Lower lobe of right lung (tissue), 2 donors: ENCODE measurements around the gene MAP4K3. TPM values are rescaled to one million over a fixed set of nuclear protein-coding genes. Genes with fewer than 3 reads are reported as not detected.

Experiments
- ATAC-seq, 2 donors: fragments of 200-7000 bp; cut with Tn5 transposase; one replicate each; pipeline ENCODE4 v1.9.1; 2020 to 2022; ENCODE audit warnings: mild to moderate bottlenecking in 2 of 2, moderate library complexity in 2 of 2
- DNase-seq: peaks from one replicate; pipeline ENCODE4 v3.0.0-alpha.2; 2020
- H3K27ac ChIP-seq: fragments of 200-600 bp; one replicate; pipeline ENCODE4 v1.8.0; 2022
- H3K27me3 ChIP-seq: fragments of 200-600 bp; one replicate; pipeline ENCODE4 v1.8.0; 2022; ENCODE audit warnings: low read depth
- H3K36me3 ChIP-seq: fragments of 200-600 bp; one replicate; pipeline ENCODE4 v1.8.0; 2022; ENCODE audit warnings: mild to moderate bottlenecking
- H3K4me1 ChIP-seq: fragments of 200-600 bp; one replicate; pipeline ENCODE4 v1.8.0; 2022
- H3K4me3 ChIP-seq: fragments of 200-600 bp; one replicate; pipeline ENCODE4 v1.8.0; 2022; ENCODE audit warnings: mild to moderate bottlenecking
- H3K9me3 ChIP-seq: fragments of 200-600 bp; one replicate; pipeline ENCODE4 v1.8.0; 2022
- CTCF ChIP-seq: fragments of 200-600 bp; IDR thresholded peaks from one replicate; pipeline ENCODE4 v1.8.0; 2022; ENCODE audit warnings: antibody characterized with exemption, mild to moderate bottlenecking
- intact Hi-C: fragments of 100-400 bp; cut with DNase I; formaldehyde crosslinking; loops from one replicate; pipeline ENCODE4 v1.11.0; 2022
- total RNA-seq: library from RNA; stranded (reverse); fragmentation: NEBNext Ultra II Directional; extraction: Animal tissue kit (Norgen Biotek cat#: 25700); gene quantifications from one replicate; pipeline ENCODE4 v1.2.1, GENCODE V29; 2021
- donor health status: DM: no; HTN: yes; CAD: no; lungs with severe emphysema.

Gene MAP4K3
- total RNA-seq, 1 donor from 2014 or later, result 42.9 TPM

- Histone ChIP-seq H3K9me3 (no peaks in the 10 kb centered on the region), H3K4me1 (no peaks in the 10 kb centered on the region), H3K4me3 (no peak overlapping the region), H3K27me3 (no peaks in the 10 kb centered on the region), H3K36me3 (peaks cover 7% of the 10 kb centered on the region), H3K27ac (no peak overlapping the region)
- TF ChIP-seq CTCF, result no peak
- no peak for ATAC-seq
- intact Hi-C loops, result no loop called here
- no peak for DNase-seq
Measured at GRCh38 chr2:39306626-39307025, 130.5 kb downstream of the MAP4K3 start.

- Histone ChIP-seq H3K27ac (no peak overlapping the region), H3K36me3 (no peaks in the 10 kb centered on the region), H3K4me1 (no peaks in the 10 kb centered on the region), H3K9me3 (no peaks in the 10 kb centered on the region), H3K27me3 (no peaks in the 10 kb centered on the region), H3K4me3 (no peak overlapping the region)
- TF ChIP-seq CTCF, result no peak
- ATAC-seq (no peak), DNase-seq (no peak)
- intact Hi-C loops, result no loop called here
Measured at GRCh38 chr2:39304729-39305128, 132.4 kb downstream of the MAP4K3 start.

GRCh38 chr2:39304200-39304599 lies 132.9 kb downstream of the MAP4K3 start:
- TF ChIP-seq CTCF, result no peak
- Histone ChIP-seq H3K9me3 (no peaks in the 10 kb centered on the region), H3K27ac (no peak overlapping the region), H3K27me3 (no peaks in the 10 kb centered on the region), H3K4me3 (no peak overlapping the region), H3K36me3 (peaks cover 3% of the 10 kb centered on the region), H3K4me1 (no peaks in the 10 kb centered on the region)
- intact Hi-C loops, result no loop called here
- DNase-seq (no peak), ATAC-seq (no peak)

GRCh38 chr2:39301352-39301751 lies 135.7 kb downstream of the MAP4K3 start:
- H3K27me3 ChIP-seq, result no peaks in the 10 kb centered on the region
- DNase-seq, result no peak
- H3K36me3 ChIP-seq, result peaks cover 24% of the 10 kb centered on the region
- H3K27ac ChIP-seq, result no peak overlapping the region
- no peak overlapping the region for H3K4me3 ChIP-seq
- intact Hi-C loops, result no loop called here
- TF ChIP-seq CTCF, result no peak
- no peaks in the 10 kb centered on the region for H3K9me3 ChIP-seq
- no peaks in the 10 kb centered on the region for H3K4me1 ChIP-seq
- ATAC-seq, result no peak

- Histone ChIP-seq H3K4me1 (no peaks in the 10 kb centered on the region), H3K27ac (no peak overlapping the region), H3K4me3 (no peak overlapping the region), H3K27me3 (no peaks in the 10 kb centered on the region), H3K9me3 (no peaks in the 10 kb centered on the region), H3K36me3 (peaks cover 24% of the 10 kb centered on the region)
- ATAC-seq (no peak), DNase-seq (no peak)
- TF ChIP-seq CTCF, result no peak
- intact Hi-C loops, result no loop called here
Measured at GRCh38 chr2:39300044-39300978, 136.8 kb downstream of the MAP4K3 start.
